NCI-H146 treated with DMSO at 0.1 percent for 48 hours (cell line): Measurements from ENCODE around the gene ELL.

Experiments
- DNase-seq: peaks from one replicate; lab custom pipeline; 2025; ENCODE audit not compliant: unreplicated experiment; lab: John Stamatoyannopoulos, UW

ELL gene

GRCh38 chr19:18490728-18491127, 31.1 kb downstream of the ELL start:
- no peak for DNase-seq

- DNase-seq = peak; percentile 64
Observed at GRCh38 chr19:18489627-18490184, 32.2 kb downstream of the ELL start.

DNA sequence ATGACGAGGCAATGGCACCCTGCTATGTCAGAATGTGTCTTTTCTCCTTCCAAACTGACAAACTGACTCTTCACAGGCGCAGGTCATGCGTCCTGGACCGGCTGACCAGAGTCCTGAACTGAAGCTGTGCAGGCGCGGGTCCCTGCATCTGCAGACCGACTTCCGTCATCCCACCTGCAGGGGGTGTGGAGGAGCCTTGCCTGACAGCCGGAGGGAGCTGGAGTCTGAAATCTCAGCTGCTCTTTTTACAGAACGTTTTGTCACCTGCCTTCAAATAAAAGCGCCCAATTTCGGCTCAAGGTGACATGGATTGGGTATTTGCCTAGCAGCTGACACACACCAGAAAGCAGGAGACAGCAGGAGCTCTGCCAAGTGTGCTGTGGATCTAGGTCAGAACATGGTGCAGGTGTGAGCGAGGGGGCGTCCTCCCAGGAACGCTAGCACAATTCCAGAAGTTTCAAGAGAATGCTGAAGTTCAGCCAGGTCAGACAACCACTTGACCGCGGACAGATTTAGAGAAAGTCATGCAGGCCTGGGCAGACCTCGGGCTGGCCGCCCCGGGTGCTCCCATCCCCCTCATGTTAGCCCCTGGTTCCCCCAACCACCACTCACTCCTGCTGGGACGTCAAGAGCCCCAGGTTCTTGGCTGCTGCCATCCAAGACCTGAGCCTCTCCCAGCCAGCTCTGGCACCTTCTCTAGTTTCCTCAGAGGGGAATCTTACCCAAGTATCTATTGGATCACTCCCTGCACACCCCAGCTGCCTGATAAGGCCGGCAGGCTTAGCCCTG, 32.8 kb downstream of the ELL start:
- DNase-seq = peak; percentile 68

DNA sequence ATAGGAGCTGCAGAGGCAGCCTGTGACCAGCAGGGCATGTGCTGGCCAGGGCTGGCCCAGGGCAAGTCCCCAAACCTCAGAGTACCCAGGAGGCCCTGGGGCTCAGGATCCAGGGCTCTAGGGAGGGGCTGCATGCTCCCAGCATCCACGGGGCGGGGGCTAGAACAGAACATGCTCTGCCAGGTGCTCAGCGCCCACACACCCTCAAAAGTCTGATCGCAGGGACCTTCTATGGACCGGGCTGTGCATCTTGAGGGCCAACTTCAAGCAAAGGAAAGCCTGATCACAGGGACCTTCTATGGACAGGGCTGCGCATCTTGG, 33.5 kb downstream of the ELL start:
- DNase-seq = no peak

GRCh38 chr19:18487576-18488402, 34.1 kb downstream of the ELL start:
- no peak for DNase-seq

DNA sequence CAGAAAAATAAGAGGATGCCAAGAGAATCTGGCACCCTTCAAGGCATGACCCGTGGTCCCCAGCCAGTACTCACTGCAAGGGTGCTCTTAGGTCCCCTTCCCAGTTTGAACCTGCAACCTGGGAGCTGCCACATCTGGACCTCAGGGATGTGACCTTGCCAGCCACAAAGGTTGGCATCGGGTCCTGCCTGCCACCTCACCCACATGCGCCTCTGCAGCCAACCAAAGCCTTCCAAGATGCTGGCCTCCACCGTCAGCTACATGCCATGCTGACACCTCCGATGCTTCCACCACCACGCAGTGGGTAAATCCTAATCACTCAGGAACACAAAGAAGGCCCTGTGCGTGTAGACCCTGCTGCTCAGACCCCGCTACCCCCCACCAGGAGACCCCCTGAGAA, 35.1 kb downstream of the ELL start:
- DNase-seq = no peak

DNA sequence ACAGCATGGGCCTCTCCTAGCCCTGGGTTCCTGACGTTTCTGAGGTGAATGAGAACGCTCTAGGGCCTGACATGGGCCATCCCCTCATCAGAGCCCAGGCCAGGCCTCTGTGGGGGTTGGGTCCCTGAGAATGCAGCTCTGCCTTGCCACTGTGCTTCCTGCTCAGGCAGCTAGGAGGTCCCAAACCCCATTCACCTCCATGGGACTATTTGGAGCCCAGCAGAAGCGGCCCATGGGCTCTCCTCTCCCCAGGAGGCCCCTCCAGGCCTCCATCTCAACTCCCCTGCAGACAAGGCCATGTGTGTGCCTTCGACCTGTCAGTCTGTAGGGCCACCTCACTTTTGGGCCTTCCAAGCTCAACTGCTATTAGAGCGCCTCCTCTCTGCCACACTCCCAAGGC, 36.9 kb downstream of the ELL start:
- DNase-seq = no peak

DNA sequence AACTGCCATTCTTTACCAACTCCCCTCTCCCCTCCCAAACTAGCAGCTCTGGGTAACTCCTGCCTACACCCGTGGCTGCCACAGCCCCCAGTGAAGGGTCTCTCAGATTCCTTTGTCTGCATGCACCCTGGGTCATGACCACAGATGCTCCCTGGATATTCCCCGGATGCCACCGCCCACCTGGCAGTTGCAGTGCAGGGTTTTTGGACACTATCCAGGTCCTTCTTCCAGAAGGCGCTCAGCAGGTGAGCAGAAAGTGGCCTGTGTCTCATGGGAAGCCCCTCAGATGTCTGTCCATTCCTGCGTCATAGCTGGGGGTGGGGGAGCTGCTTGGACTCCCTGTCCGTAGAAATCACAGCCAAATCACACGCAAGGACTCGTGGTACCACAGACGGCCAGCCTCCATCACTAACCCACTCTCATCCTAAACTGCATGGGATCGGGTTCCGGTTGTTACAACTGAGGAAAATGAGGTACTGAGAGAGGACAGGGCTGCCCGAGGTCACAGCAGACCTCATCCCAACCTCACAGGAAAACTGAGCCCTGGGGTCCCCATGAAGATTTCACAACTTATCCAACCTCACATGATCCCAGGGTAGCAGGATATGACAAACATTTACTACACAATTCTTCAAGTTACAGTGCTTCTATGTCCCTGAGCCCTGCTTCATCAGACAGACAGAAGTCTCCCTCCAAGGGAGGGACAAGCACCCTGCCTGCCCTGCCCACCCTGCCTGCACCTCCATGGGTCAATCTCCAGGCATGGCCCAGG, 38.6 kb downstream of the ELL start:
- no peak for DNase-seq

DNA sequence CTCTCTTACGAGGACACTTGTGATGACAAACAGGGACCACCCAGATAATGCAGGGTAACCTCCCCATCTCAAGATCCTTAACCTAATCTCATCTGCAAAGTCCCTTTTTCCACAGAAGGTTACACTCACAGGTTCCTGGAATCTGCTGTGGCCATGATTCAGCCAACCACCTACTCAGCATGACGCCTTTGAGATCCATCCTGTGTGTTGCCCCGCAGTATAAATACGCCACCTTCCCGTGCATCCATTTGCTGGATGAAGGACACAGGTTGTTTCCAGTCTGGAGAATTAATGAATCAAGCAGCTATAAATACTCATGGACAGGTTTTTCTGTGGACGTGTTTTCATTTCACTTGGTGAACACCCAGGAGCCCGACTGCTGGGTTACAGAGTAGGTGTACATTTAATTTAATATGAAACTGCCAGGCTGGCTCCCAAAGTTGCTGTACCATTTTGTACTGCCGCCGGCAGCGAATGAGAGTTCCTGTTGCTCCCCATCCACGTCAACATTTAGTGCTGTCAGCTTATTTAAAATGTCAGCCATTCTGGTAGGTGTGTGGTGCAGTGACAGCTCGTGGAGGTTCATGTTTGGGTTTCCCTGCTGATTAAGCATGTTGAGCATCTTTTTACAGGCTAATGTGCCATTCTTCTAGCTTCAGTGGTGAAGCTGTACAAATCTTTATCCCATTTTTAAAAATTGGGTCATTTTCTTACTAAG, 40.2 kb downstream of the ELL start:
- no peak for DNase-seq

GRCh38 chr19:18480006-18480691, 41.7 kb downstream of the ELL start:
- DNase-seq = peak; percentile 51

DNA sequence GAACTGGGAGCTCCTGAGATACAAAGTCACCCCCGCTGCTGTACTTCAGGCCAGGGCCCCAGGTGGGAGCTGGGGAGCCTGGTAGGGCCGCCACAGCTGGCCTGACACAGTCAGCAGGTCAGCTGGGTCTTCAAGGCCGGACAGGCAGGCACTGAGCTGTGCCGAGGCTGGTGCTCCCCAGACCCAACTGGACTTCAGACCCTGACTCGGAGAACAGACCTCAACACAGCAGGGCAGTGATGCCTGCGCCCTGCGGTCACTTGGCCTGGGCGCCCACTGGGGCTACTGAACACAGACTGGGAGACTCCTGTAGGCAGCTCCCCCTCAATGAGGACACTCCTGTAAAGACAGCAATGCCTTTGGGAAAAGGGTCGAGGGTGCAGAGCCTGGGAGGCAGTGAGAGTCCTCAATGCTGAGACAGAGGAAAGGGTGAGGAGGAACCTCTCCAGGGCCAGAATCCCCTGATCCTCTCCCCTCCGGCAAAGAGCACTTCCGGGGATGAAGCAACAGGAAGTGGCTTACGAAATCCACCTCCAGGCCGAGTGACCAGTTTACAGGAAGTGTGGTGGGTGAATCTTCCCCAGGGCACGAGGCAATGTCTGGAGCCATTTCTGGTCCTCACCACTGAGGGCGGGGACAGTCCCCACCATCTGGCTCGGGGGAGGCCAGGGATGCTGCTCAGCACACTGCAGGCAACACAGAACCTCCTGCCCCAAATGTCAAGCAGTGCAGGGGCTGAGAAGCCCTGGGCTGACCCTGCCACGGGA, 43.1 kb downstream of the ELL start:
- no peak for DNase-seq

- DNase-seq = no peak
Observed at GRCh38 chr19:18477974-18478373, 43.9 kb downstream of the ELL start.

DNA sequence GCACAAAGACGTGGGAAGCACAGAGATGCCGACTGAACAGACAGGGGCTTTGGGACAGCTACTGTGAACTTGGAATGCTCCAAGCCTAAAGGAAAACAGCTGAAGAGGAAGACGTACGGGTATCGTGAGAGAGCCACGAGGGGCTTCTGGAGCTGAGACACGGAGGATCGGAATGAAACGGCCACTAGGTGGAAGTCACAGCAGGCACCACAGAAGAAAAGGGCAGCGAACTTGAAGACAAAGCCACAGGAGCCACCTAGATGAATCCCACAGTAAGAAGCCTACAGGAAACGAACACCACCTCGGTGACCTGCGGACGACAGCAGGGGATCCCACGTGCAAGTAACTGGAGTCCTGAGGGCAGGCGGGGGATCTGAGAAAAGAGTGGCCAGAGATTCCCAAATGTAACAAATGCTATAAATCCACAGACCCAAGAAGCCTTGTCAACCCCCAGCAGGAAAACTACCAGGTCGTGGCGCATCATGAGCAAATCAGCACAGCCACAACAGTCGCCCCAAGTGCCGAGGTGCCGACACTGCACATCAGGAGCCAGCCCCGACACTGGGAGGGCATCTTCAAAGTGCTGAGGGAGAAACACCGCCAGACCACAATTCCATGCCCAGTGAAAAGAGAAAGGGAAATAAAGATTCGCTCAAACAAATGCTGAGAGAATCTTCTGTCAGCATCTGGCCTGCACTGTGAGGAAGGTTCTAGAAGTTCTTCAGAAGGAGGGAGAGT, 44.7 kb downstream of the ELL start:
- DNase-seq = no peak

GRCh38 chr19:18476507-18477041, 45.3 kb downstream of the ELL start:
- no peak for DNase-seq

GRCh38 chr19:18475762-18476331, 46.0 kb downstream of the ELL start:
- DNase-seq = no peak

DNA sequence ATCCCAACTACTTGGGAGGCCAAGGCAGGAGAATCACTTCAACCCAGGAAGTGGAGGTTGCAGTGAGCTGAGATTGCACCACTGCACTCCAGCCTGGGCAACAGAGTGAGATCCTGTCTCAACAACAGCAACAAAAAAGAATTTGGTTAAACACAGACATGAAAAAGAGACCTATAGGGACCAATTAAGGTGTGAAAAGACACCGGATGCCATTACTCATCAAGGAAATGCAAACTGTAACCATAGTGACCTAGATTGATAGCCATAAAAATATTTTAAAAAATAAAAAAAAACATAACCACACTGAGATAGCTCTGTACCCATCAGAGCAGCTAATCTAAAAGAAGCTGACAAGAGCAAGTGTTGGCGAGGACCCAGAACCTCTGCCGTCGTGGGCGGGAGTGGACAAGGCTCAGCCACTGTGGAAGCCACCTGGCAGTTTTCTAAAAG, 46.8 kb downstream of the ELL start:
- no peak for DNase-seq

- DNase-seq = no peak
Observed at GRCh38 chr19:18474366-18474887, 47.4 kb downstream of the ELL start.

DNA sequence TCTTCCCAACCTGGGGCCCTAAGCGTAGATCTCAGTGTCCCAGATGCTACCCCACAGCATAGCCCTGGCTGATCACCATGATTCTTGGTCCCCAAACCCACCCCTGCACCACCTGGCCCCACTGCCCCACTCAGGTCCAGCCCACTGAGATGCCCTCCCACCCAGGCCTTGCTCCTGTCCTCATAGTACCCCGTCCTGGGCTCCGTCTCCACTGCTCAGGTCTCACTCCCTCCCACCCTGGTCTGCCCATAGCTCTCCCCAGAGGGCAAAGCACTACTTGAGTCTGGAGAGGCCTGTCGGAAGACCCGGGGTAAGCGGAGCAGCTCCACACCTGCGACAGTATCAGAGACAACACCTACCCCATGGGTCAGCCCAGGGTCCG, 48.2 kb downstream of the ELL start:
- no peak for DNase-seq
